OCI-LY1 (cell line): ENCODE results near the gene RALGDS.
"Not testable (repeated sequence)": the region's sequence is repeated elsewhere in the genome, so short reads cannot be mapped to it uniquely, and the experiment has no call there.

ENCODE experiments used
- H2AFZ ChIP-seq: fragments of 200-600 bp; sonication (generic), shearing (Covaris generic); 2 replicates; pipeline ENCODE4 v1.6.0; 2014; ENCODE audit warnings: antibody characterized with exemption, mild to moderate bottlenecking, low read length
- H3F3A ChIP-seq: fragments of 200-600 bp; sonication (generic), shearing (Covaris generic); 2 replicates; pipeline ENCODE4 v1.6.0; 2014; ENCODE audit warnings: mild to moderate bottlenecking, antibody characterized with exemption, low read length, moderate library complexity; ENCODE audit not compliant: insufficient read depth
- H3K27ac ChIP-seq: fragments of 200-600 bp; sonication (generic); 2 replicates; pipeline ENCODE4 v1.5.1; 2014; ENCODE audit warnings: low read length, mixed run types, mild to moderate bottlenecking, low read depth; ENCODE audit not compliant: poor library complexity, severe bottlenecking
- H3K27me3 ChIP-seq: fragments of 200-600 bp; sonication (generic); 2 replicates; pipeline ENCODE4 v1.6.0; 2014; ENCODE audit warnings: antibody characterized with exemption, mild to moderate bottlenecking, low read length, moderate library complexity; ENCODE audit not compliant: insufficient read depth
- H3K36me3 ChIP-seq: fragments of 200-600 bp; sonication (generic); 2 replicates; pipeline ENCODE4 v1.6.1; 2014; ENCODE audit warnings: mild to moderate bottlenecking, antibody characterized with exemption, low read length, moderate library complexity, mixed read lengths; ENCODE audit not compliant: insufficient read depth
- H3K4me1 ChIP-seq: fragments of 200-600 bp; sonication (generic); 2 replicates; pipeline ENCODE4 v1.5.1; 2014; ENCODE audit warnings: mild to moderate bottlenecking, low read length, moderate library complexity; ENCODE audit not compliant: insufficient read depth, severe bottlenecking
- H3K4me2 ChIP-seq: fragments of 200-600 bp; sonication (generic), shearing (Covaris generic); 2 replicates; pipeline ENCODE4 v1.6.1; 2014; ENCODE audit warnings: low read length
- H3K4me3 ChIP-seq: fragments of 200-600 bp; sonication (generic); 2 replicates; pipeline ENCODE4 v1.5.1; 2014; ENCODE audit warnings: low read length, low read depth, mild to moderate bottlenecking, mixed read lengths; ENCODE audit not compliant: poor library complexity, severe bottlenecking
- H3K79me2 ChIP-seq: fragments of 200-600 bp; shearing (Covaris generic); 2 replicates; pipeline ENCODE4 v1.6.1; 2016; ENCODE audit warnings: mixed run types, low read length, mixed read lengths; ENCODE audit not compliant: insufficient read depth
- H3K9ac ChIP-seq: fragments of 200-600 bp; sonication (generic), shearing (Covaris generic); 2 replicates; pipeline ENCODE4 v1.6.1; 2014; ENCODE audit warnings: mild to moderate bottlenecking, low read length, mixed read lengths
- H3K9me2 ChIP-seq: fragments of 200-600 bp; sonication (generic), shearing (Covaris generic); 2 replicates; pipeline ENCODE4 v1.6.1; 2014; ENCODE audit warnings: low read depth, mild to moderate bottlenecking, low read length, mixed read lengths
- H3K9me3 ChIP-seq: fragments of 200-600 bp; shearing (Covaris generic); 2 replicates; pipeline ENCODE4 v1.6.1; 2014; ENCODE audit warnings: low read length, mixed read lengths
- H4K20me1 ChIP-seq: fragments of 200-600 bp; sonication (generic), shearing (Covaris generic); 2 replicates; pipeline ENCODE4 v1.6.0; 2016; ENCODE audit warnings: mild to moderate bottlenecking, low read length; ENCODE audit not compliant: insufficient read depth
- EZH2 ChIP-seq: fragments of 200-600 bp; sonication (generic), shearing (Covaris generic); IDR thresholded peaks from 2 replicates; pipeline ENCODE4 v1.8.0; 2017; ENCODE audit warnings: borderline replicate concordance, mixed run types, mild to moderate bottlenecking, antibody characterized with exemption, low read length, moderate library complexity, mixed read lengths
- TF ChIP-seq, protein P1 (sequence below): fragments of 200-600 bp; sonication (generic), shearing (Covaris generic); IDR thresholded peaks from 2 replicates; pipeline ENCODE4 v1.5.1; 2017; ENCODE audit warnings: mild to moderate bottlenecking, antibody characterized with exemption, low read length, moderate library complexity, mixed read lengths

RALGDS gene

DNA sequence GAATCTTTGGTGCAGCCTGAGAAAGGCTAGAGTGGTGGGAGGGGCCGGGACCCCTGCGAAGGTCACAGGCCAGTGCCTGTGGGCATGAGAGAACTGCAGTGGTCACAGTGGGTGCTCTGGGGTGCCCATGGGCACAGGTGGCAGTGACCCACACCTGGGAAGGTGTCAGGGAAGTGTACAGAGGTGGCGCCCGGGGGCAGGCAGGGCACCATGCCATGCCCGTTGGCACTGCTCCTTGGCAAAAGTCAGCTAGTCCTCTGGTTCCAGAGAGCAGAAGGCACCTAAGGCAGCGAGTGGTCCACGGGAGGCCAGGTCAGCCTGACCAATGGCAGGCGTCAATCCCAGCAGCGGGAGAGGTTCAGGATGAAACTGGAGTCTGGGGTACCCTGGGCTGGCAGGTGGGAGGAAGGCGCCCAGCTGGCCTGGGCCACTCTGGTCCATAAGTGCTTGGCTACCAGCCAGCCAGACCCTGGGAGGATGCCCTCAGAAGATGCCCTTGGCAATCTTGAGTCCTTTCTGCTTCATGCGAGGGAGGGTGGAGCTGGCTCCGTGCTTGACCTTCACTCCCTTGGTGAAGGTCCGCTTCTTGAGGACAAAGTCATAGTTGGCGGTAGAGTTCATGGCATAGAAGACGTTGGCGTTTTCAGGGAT lies 22.8 kb downstream of the RALGDS start:
- Histone ChIP-seq H3K27me3 (no peaks in the 10 kb centered on the region), H3K79me2 (no peaks in the 10 kb centered on the region), H3K4me1 (no peaks in the 10 kb centered on the region), H2AFZ (no peak overlapping the region), H3K27ac (no peak overlapping the region), H3K36me3 (peaks cover 65% of the 10 kb centered on the region), H3K4me2 (no peak overlapping the region), H3K9ac (no peak overlapping the region), H4K20me1 (no peaks in the 10 kb centered on the region), H3K4me3 (no peak overlapping the region), H3K9me3 (peaks cover 9% of the 10 kb centered on the region), H3F3A (no peaks in the 10 kb centered on the region), H3K9me2 (no peaks in the 10 kb centered on the region)
- TF ChIP-seq, protein P1, sequence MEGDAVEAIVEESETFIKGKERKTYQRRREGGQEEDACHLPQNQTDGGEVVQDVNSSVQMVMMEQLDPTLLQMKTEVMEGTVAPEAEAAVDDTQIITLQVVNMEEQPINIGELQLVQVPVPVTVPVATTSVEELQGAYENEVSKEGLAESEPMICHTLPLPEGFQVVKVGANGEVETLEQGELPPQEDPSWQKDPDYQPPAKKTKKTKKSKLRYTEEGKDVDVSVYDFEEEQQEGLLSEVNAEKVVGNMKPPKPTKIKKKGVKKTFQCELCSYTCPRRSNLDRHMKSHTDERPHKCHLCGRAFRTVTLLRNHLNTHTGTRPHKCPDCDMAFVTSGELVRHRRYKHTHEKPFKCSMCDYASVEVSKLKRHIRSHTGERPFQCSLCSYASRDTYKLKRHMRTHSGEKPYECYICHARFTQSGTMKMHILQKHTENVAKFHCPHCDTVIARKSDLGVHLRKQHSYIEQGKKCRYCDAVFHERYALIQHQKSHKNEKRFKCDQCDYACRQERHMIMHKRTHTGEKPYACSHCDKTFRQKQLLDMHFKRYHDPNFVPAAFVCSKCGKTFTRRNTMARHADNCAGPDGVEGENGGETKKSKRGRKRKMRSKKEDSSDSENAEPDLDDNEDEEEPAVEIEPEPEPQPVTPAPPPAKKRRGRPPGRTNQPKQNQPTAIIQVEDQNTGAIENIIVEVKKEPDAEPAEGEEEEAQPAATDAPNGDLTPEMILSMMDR = no peak
- TF ChIP-seq EZH2 = no peak

DNA sequence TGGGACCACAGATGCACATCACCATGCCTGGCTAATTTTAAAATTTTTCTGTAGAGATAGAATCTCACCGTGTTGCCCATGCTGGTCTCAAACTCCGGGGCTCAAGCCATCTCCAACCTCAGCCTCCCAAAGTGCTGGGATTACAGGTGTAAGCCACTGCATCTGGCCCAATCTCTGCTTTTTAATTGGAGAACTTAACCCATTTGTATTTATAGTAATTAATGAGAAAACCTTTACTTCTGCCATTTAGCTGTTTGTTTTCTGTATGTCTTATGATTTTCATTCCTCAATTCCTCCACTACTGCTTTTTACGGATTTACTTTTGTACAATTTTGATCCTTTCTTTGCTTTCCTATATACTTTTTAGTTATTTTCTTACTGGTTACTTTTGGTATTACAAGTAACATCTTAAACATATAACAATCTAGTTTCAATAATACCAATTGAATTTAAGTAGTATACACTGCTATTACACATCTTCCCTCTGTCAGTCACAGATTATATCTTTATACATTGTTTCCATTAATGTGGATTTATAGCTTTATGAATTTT lies 26.1 kb downstream of the RALGDS start:
- H3K9me3 ChIP-seq = peaks cover 9% of the 10 kb centered on the region
- H3K4me2 ChIP-seq = no peak overlapping the region
- H3K9me2 ChIP-seq = no peaks in the 10 kb centered on the region
- no peak overlapping the region for H2AFZ ChIP-seq
- no peaks in the 10 kb centered on the region for H3F3A ChIP-seq
- no peak for TF ChIP-seq EZH2
- TF ChIP-seq, protein P1 = no peak
- no peak overlapping the region for H3K9ac ChIP-seq
- no peak overlapping the region for H3K4me3 ChIP-seq
- H3K27ac ChIP-seq = no peak overlapping the region
- no peaks in the 10 kb centered on the region for H3K79me2 ChIP-seq
- H3K36me3 ChIP-seq = peaks cover 36% of the 10 kb centered on the region
- no peaks in the 10 kb centered on the region for H3K4me1 ChIP-seq
- H4K20me1 ChIP-seq = no peaks in the 10 kb centered on the region
- no peaks in the 10 kb centered on the region for H3K27me3 ChIP-seq

GRCh38 chr9:133094351-133094750 lies 26.7 kb downstream of the RALGDS start:
- not testable (repeated sequence) for H3K4me3 ChIP-seq, H3K9ac ChIP-seq, H3K4me1 ChIP-seq, H3K4me2 ChIP-seq, H3K27ac ChIP-seq, H4K20me1 ChIP-seq, H3K9me2 ChIP-seq, H2AFZ ChIP-seq, H3K79me2 ChIP-seq, H3K9me3 ChIP-seq, H3K27me3 ChIP-seq, H3F3A ChIP-seq
- H3K36me3 ChIP-seq = peaks cover 32% of the 10 kb centered on the region
